ENCODE data around the gene RPL36.
A peak's percentile ranks its signal among the peaks of the same experiment; 100 is the strongest.
"Not testable (repeated sequence)": the region's sequence is repeated elsewhere in the genome, so short reads cannot be mapped to it uniquely, and the experiment has no call there.

Gene RPL36

GRCh38 chr19:5686326-5686646 is 3.8 kb upstream of the RPL36 start:
- H3K27ac ChIP-seq, result peak overlapping the region; percentile 60
- no peak for TF ChIP-seq CTCF (conservative IDR thresholded peaks at IDR 0.05)

DNA sequence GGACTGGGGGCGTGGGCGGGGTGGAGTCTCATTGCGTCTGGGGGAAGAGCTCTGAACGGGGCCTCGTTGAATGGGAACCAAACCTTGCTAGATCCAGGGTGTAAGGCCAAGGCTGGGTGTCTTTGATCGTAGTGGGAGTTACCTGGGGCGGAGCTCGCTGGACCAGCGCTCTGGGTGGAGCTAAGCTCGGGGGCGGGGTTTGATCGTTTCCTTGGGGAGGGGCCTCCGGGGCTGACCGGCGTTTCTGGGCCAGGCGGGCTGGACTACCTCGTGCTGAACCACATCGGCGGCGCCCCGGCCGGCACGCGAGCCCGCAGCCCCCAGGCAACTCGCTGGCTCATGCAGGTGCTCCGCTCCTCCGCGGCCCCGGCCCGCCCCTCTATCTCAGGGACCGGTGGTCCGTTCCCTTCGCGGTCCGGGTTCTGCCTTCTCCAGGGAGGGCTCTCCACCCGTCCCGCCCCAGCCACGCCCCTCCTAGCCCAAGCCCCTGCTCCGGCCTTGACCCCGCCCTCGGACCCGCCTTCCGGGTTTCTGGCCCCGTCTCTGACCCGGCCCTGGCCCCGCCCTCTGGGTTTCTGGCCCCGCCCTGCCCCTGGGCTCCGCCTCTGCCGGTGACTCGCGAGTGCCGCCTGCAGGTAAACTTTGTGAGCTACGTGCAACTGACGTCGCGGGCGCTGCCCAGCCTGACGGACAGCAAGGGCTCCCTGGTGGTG is 3.3 kb upstream of the RPL36 start:
- peak overlapping the region; percentile 60 for H3K27ac ChIP-seq
- peak; percentile 87 for TF ChIP-seq CTCF (conservative IDR thresholded peaks at IDR 0.05)

- peak overlapping the region; percentile 60 for H3K27ac ChIP-seq
These were observed 2.5 kb upstream of the RPL36 start for GRCh38 chr19:5687360-5688198.

GRCh38 chr19:5688262-5688881 is 1.7 kb upstream of the RPL36 start:
- not testable (repeated sequence) for H3K27ac ChIP-seq

More at GRCh38 chr19:5687360-5688198, 2.5 kb upstream of the RPL36 start:
- TF ChIP-seq CTCF (conservative IDR thresholded peaks at IDR 0.05), result peak; percentile 40

DNA sequence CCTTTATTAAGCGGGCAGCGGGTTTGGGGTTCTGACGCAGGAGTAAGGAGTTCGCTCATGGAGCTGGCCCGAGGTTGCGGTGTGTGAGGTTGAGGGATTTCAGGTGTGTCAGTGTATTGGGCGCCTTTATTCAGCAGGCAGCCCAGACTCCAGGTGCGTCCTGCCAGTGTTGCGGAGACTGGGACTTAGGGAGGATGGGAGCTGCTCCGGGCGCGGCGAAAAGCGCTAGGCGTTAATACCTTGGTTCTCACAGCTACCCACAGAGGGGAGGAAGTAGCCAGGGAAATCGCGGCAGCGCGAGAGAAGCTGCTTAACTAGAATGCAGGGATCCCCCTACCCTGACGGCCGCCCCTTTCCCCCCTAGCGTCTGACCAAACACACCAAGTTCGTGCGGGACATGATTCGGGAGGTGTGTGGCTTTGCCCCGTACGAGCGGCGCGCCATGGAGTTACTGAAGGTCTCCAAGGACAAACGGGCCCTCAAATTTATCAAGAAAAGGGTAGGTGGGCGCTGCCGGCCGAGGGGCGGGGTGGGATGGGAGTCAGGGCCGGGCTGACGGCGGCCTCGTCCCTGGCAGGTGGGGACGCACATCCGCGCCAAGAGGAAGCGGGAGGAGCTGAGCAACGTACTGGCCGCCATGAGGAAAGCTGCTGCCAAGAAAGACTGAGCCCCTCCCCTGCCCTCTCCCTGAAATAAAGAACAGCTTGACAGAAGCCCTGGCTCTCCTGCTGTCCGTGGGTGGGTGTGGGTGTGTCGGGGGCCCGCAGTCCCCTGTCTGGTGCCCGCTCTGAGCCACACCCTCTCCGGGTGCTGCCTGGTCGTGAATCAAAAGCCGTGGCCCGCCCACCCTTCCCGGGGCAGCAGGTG is 1.1 kb downstream of the RPL36 start:
- TF ChIP-seq CTCF (conservative IDR thresholded peaks at IDR 0.05), result no peak
- H3K27ac ChIP-seq, result peak overlapping the region; percentile 84

DNA sequence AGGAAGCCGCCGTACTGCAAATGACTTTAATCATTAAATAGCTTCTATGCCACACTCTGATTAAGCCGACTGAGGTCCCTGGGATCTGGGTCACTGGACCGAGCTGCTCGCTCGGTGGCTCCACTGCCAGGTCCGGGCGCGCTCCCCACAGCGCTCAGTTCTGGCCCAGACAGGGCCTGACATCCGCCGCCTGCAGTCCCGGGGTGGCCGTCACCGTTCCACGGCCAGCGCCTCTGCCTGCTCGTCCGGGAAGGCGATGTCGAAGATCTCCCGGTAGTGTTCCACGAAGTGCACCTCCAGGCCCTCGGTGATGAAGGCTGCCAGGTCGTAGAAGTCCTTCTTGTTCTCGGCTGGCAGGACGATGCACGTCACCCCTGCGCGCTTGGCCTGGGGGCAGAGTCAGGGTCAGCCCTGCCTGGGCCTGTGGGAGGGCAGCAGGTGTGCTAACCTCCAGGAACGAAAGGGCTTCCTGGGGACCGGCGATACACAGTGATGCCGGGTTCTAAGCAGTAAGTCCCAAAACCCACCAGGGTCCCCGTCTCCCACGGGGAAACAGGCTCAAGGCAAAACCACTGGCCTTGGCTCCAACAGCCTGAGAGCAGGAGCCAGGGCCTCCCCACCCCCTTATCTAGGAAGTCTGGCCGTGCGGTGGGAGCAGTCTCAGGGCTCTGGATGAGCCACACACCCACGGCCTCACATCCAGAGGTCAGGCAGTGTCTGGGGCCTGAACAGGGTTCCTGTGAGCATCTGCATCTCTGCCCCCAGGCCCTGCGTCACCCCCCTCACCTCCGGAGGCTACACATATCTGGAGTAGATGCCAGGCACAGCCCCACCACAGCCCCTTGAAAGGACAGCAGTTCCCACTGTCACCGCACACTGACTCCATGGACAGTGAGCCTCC is 2.0 kb downstream of the RPL36 start:
- TF ChIP-seq CTCF (conservative IDR thresholded peaks at IDR 0.05), result no peak
- H3K27ac ChIP-seq, result peak overlapping the region; percentile 84

- no peak overlapping the region for H3K27ac ChIP-seq
- no peak for TF ChIP-seq CTCF (conservative IDR thresholded peaks at IDR 0.05)
These were observed 2.7 kb downstream of the RPL36 start for GRCh38 chr19:5692723-5693194.

Data from VCaP (cell line).